ENCODE results near the gene GHRH. TPM values are rescaled to one million over a fixed set of nuclear protein-coding genes. Genes with fewer than 3 reads are reported as not detected.

Gene GHRH
- total and polyA plus RNA-seq, 2 of the 4 experiments (the other 2 are of a cell fraction) = not detected

- no peak overlapping the region for H3K56ac ChIP-seq (ENCODE audit: extremely low read depth, insufficient read depth, low read length)
- dilution Hi-C loops (cut with HindIII; ENCODE audit: low sequenced_read_pairs, unreplicated experiment) (no loop called here), in situ Hi-C loops (cut with MboI; ENCODE audit: low sequenced_read_pairs) (no loop called here), intact Hi-C loops (cut with micrococcal nuclease) (no loop called here)
- no peaks in the 10 kb centered on the region for H3K9me3 ChIP-seq (ENCODE audit: control insufficient read depth, insufficient read depth, low read length)
- H3K4ac ChIP-seq (ENCODE audit: low read depth, low read length) = no peak overlapping the region
- H2AK9ac ChIP-seq (replicated peaks; ENCODE audit: low read depth, low read length, poor library complexity) = no peak overlapping the region
- DNase-seq (no peak), ATAC-seq (ENCODE audit: low read depth) (no peak)
- no peak overlapping the region for H2BK15ac ChIP-seq (ENCODE audit: low read depth, low read length)
- H3K9ac ChIP-seq (ENCODE audit: low read depth, low read length) = no peak overlapping the region
- no peaks in the 10 kb centered on the region for H3K27me3 ChIP-seq (ENCODE audit: control insufficient read depth, insufficient read depth, low read length)
- no peaks in the 10 kb centered on the region for H3K79me1 ChIP-seq (ENCODE audit: low read depth in 1 of 2, low read length in 2 of 2)
- no peak overlapping the region for H3K18ac ChIP-seq (ENCODE audit: low read depth, low read length)
- BruUV-seq (replicated peaks) = no TSS peak
- no peak overlapping the region for H2BK20ac ChIP-seq (ENCODE audit: low read depth, low read length)
- CTCF ChIA-PET = interaction anchor here (1.3 kb wide), 1 partner anchor 9 kb away, joined by 3 read pairs; no protein-coding TSS in a partner anchor
- H3K9me1 ChIP-seq (ENCODE audit: insufficient read depth, low read length) = no peaks in the 10 kb centered on the region
- TF ChIP-seq CTCF (conservative IDR thresholded peaks at IDR 0.05; ENCODE audit: low read depth, low read length) = no peak
- TF ChIP-seq MAZ (IDR thresholded peaks at IDR 0.05; ENCODE audit: borderline replicate concordance, low read depth, low read length) = no peak
- no peak for TF ChIP-seq MAFK (IDR thresholded peaks at IDR 0.05; ENCODE audit: low read depth, low read length)
- TF ChIP-seq FOS (IDR thresholded peaks at IDR 0.05; ENCODE audit: low read depth, low read length) = no peak
- no peak for TF ChIP-seq BHLHE40 (IDR thresholded peaks at IDR 0.05; ENCODE audit: low read depth, low read length)
- no peak for TF ChIP-seq SMC3 (IDR thresholded peaks at IDR 0.05; ENCODE audit: low read depth, low read length)
- no peak for TF ChIP-seq MXI1 (IDR thresholded peaks at IDR 0.05; ENCODE audit: borderline replicate concordance, low read depth, low read length)
- no peak for TF ChIP-seq USF2 (IDR thresholded peaks at IDR 0.05; ENCODE audit: low read depth, low read length)
- TF ChIP-seq RFX5 (IDR thresholded peaks at IDR 0.05; ENCODE audit: low read depth, low read length) = no peak
- TF ChIP-seq POLR2A (IDR thresholded peaks at IDR 0.05; ENCODE audit: low read depth, low read length) = no peak
- no peak for TF ChIP-seq CEBPB (IDR thresholded peaks at IDR 0.05; ENCODE audit: low read depth, low read length)
- no peak for TF ChIP-seq RCOR1 (IDR thresholded peaks at IDR 0.05; ENCODE audit: insufficient replicate concordance, low read length)
- TF ChIP-seq CHD1 (IDR thresholded peaks at IDR 0.05; ENCODE audit: low read depth, low read length) = no peak
- no peak for TF ChIP-seq ELK1 (IDR thresholded peaks at IDR 0.05; ENCODE audit: borderline replicate concordance, low read depth, low read length)
- TF ChIP-seq RAD21 (IDR thresholded peaks at IDR 0.05; ENCODE audit: low read length) = no peak
- TF ChIP-seq NFE2L2 (IDR thresholded peaks at IDR 0.05; ENCODE audit: low read depth, low read length) = no peak
- H2BK5ac ChIP-seq (ENCODE audit: low read depth, low read length, poor library complexity, severe bottlenecking) = no peak overlapping the region
- no peak overlapping the region for H3K23ac ChIP-seq (ENCODE audit: low read depth, low read length)
- POLR2A ChIA-PET (ENCODE audit: unreplicated experiment) = no interaction called here
- H3K4me2 ChIP-seq (ENCODE audit: low read depth, low read length) = no peak overlapping the region
- no CpG with 5 or more reads among the region's 12 CpGs for WGBS, 2 experiments (ENCODE audit: extremely low coverage in 2 of 2, insufficient read length in 1 of 2)
- H4K91ac ChIP-seq (ENCODE audit: insufficient read depth, low read depth, low read length) = no peak overlapping the region
- H4K20me1 ChIP-seq (ENCODE audit: insufficient read depth, low read length) = no peaks in the 10 kb centered on the region; the same call in 1 of the 2 replicates
- no peak overlapping the region for H4K8ac ChIP-seq (ENCODE audit: low read depth in 2 of 2, low read length in 2 of 2)
- no peak overlapping the region for H3K14ac ChIP-seq (replicated peaks; ENCODE audit: low read depth, low read length)
- H2AFZ ChIP-seq (replicated peaks; ENCODE audit: low read length, poor library complexity) = no peak overlapping the region
- H4K5ac ChIP-seq (ENCODE audit: low read depth, low read length) = no peak overlapping the region
- H2BK120ac ChIP-seq (ENCODE audit: low read depth, low read length) = no peak overlapping the region
- no peaks in the 10 kb centered on the region for H3K36me3 ChIP-seq (ENCODE audit: control insufficient read depth, insufficient read depth, low read length)
- no peak overlapping the region for H3K27ac ChIP-seq (ENCODE audit: insufficient read depth, low read length)
- H3K4me3 ChIP-seq (ENCODE audit: insufficient read depth, low read depth, low read length) = no peak overlapping the region
- no peak overlapping the region for H2AK5ac ChIP-seq (ENCODE audit: low read depth, low read length)
- peaks cover 7% of the 10 kb centered on the region for H3K4me1 ChIP-seq (ENCODE audit: control insufficient read depth, insufficient read depth, low read length)
Observed at GRCh38 chr20:37278966-37279590, 17.5 kb upstream of the GHRH start.

All from IMR-90 (cell line).